Nephron (organoid): ENCODE results near the gene FXN.
A peak's percentile ranks its signal among the peaks of the same experiment; 100 is the strongest.
"Not testable (repeated sequence)": the region's sequence is repeated elsewhere in the genome, so short reads cannot be mapped to it uniquely, and the experiment has no call there.

ENCODE experiments used
- H3K27ac Mint-ChIP-seq, 3 experiments: 2 replicates each; pipeline ENCODE4 v1.8.0; 2020; ENCODE audit warnings: mixed read lengths in 3 of 3, mild to moderate bottlenecking in 2 of 3, moderate library complexity in 1 of 3
- H3K27me3 Mint-ChIP-seq: 2 replicates; pipeline ENCODE4 v1.8.0; 2021; ENCODE audit warnings: low read depth, mild to moderate bottlenecking, moderate library complexity, mixed read lengths
- H3K36me3 Mint-ChIP-seq: 2 replicates; pipeline ENCODE4 v1.8.0; 2020; ENCODE audit warnings: low read depth, mixed read lengths
- H3K4me1 Mint-ChIP-seq: 2 replicates; pipeline ENCODE4 v1.8.0; 2020; ENCODE audit warnings: mixed read lengths
- H3K4me3 Mint-ChIP-seq, 3 experiments: 2 replicates each; pipeline ENCODE4 v1.8.0; 2020; ENCODE audit warnings: mild to moderate bottlenecking in 3 of 3, mixed read lengths in 3 of 3, moderate library complexity in 2 of 3
- H3K9me3 Mint-ChIP-seq: 2 replicates; pipeline ENCODE4 v1.8.0; 2020; ENCODE audit warnings: mixed read lengths
- TF ChIP-seq, protein P1 (sequence below), 3 experiments: fragments of 200-600 bp; sonication (generic); IDR thresholded peaks; one replicate each; pipeline ENCODE4 v1.5.0; 2021; ENCODE audit warnings: antibody characterized with exemption in 3 of 3; ENCODE audit not compliant: unreplicated experiment in 3 of 3

Gene FXN

DNA sequence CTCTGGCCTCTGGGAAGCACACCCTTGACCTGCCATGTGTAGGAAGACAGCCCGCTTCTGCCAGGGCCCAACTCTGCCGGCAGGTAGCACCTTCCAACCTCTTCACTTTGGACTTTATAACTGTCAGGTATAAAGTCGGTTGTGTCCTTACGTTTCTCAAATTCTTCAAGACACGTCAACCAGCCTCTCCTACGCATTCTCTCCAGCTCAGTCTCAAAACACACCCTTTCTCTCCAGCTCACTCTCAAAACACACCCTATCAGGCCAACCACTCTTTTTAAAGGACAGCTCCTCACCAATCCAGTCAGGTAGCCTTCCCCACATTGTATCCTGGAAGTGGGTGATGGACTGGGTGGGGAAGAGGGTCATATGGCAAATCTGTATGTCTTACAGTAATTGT lies 13.5 kb downstream of the FXN start:
- Mint-ChIP-seq H3K9me3 (no peaks in the 10 kb centered on the region), H3K27me3 (peaks cover 2% of the 10 kb centered on the region), H3K36me3 (peaks cover 25% of the 10 kb centered on the region), H3K4me3 (no peak overlapping the region), H3K4me1 (peaks cover 4% of the 10 kb centered on the region), H3K27ac (peak overlapping the region in 1 of 3 experiments; percentile 27)
- TF ChIP-seq, protein P1, sequence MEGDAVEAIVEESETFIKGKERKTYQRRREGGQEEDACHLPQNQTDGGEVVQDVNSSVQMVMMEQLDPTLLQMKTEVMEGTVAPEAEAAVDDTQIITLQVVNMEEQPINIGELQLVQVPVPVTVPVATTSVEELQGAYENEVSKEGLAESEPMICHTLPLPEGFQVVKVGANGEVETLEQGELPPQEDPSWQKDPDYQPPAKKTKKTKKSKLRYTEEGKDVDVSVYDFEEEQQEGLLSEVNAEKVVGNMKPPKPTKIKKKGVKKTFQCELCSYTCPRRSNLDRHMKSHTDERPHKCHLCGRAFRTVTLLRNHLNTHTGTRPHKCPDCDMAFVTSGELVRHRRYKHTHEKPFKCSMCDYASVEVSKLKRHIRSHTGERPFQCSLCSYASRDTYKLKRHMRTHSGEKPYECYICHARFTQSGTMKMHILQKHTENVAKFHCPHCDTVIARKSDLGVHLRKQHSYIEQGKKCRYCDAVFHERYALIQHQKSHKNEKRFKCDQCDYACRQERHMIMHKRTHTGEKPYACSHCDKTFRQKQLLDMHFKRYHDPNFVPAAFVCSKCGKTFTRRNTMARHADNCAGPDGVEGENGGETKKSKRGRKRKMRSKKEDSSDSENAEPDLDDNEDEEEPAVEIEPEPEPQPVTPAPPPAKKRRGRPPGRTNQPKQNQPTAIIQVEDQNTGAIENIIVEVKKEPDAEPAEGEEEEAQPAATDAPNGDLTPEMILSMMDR (IDR thresholded peaks at IDR 0.05; ENCODE audit: unreplicated experiment in 3 of 3) = no peak

DNA sequence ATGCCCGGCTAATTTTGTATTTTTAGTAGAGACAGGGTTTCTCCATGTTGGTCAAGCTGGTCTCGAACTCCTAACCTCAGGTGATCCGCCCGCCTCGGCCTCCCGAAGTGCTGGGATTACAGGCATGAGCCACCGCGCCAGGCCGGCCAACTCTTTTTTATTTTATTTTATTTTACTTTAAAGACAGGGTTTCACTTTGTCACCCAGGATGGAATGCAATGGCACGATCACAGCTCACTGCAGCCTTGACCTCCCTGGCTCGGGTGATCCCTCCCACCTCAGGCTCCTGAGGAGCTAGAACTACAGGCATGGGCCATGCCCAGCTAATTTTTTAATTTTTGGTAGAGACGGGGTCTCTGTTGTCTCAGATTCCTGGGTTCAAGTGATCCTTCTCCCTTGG lies 15.4 kb downstream of the FXN start:
- H3K9me3 Mint-ChIP-seq, H3K4me3 Mint-ChIP-seq, H3K27ac Mint-ChIP-seq, H3K4me1 Mint-ChIP-seq, H3K27me3 Mint-ChIP-seq: not testable (repeated sequence)
- peaks cover 32% of the 10 kb centered on the region for H3K36me3 Mint-ChIP-seq

DNA sequence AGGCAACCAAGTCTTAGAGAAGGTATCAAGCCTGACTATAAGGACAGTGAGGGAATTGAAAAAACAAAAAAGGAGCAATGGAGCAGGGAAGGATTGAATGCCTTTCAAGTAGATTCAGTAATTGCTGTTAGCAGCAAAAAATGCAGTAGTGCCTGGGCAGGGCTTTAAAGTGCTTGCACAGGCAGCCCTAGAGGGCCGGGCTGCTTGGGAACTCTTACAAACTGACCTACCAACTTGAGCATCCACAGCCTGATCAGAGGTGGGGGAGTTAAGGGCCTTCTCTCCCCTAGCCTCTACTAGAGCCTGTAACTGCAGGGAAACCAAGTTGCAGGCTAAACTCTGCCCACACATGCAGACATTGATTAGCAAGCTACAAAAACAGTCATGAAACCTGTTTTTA lies 19.4 kb downstream of the FXN start:
- TF ChIP-seq, protein P1 (IDR thresholded peaks at IDR 0.05; ENCODE audit: unreplicated experiment in 3 of 3) = no peak
- Mint-ChIP-seq H3K4me3 (no peak overlapping the region), H3K36me3 (peaks cover 41% of the 10 kb centered on the region), H3K4me1 (no peaks in the 10 kb centered on the region), H3K9me3 (no peaks in the 10 kb centered on the region), H3K27ac (no peak overlapping the region), H3K27me3 (peaks cover 5% of the 10 kb centered on the region)

DNA sequence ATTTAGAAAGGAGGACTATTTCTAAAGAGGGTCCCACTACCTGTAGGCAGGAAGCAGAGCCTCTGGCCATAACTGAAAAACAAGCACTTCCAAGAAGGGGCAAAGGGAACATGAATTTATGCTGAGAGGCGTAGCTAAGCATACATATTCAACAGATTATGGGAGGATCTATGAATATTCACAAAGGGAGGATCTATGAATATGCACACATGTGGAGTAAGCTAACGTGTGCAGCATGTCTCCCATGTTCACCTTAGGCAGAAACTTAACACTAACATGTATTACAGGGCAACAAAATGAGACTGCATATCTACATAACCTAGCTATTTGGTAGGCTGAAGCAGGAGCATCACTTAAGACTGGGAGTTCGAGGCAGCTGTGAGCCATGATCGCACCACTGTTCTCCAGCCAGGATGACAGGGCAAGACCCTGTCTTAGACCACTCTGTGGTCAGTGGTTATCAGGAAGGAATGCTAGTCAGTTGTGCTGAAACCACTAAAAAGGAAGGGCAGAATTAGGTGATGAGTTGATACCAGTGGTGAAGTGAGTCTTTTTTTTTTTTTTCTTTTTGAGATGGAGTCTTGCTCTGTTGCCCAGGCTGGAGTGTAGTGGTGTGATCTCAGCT lies 20.8 kb downstream of the FXN start:
- Mint-ChIP-seq H3K4me3 (no peak overlapping the region), H3K27ac (no peak overlapping the region), H3K4me1 (no peaks in the 10 kb centered on the region), H3K27me3 (peaks cover 5% of the 10 kb centered on the region), H3K36me3 (peaks cover 49% of the 10 kb centered on the region), H3K9me3 (no peaks in the 10 kb centered on the region)
- TF ChIP-seq, protein P1 (IDR thresholded peaks at IDR 0.05; ENCODE audit: unreplicated experiment in 3 of 3) = no peak

DNA sequence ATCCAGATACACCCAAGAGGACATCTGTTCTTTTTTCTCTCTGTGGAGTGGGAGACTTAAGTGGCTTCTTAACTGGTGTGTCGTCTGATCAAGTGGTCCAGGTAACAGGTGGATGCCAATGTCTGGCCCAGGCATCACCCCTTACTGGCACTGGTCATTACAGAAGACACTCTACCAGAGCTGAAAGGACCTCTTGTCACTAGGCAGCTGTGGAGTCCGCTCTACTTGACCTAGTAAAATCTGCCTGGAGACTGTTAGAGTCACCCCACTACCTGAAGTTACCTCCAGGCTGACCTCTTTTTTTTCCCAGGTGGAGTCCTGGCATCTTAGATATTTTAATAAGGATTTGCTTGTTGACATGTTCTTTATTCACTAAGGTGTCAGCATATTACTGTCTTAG lies 22.5 kb downstream of the FXN start:
- TF ChIP-seq, protein P1 (IDR thresholded peaks at IDR 0.05; ENCODE audit: unreplicated experiment in 3 of 3) = no peak
- H3K4me3 Mint-ChIP-seq = no peak overlapping the region
- H3K4me1 Mint-ChIP-seq = no peaks in the 10 kb centered on the region
- H3K27me3 Mint-ChIP-seq = peaks cover 5% of the 10 kb centered on the region
- H3K27ac Mint-ChIP-seq = no peak overlapping the region
- H3K9me3 Mint-ChIP-seq = no peaks in the 10 kb centered on the region
- peaks cover 49% of the 10 kb centered on the region for H3K36me3 Mint-ChIP-seq

DNA sequence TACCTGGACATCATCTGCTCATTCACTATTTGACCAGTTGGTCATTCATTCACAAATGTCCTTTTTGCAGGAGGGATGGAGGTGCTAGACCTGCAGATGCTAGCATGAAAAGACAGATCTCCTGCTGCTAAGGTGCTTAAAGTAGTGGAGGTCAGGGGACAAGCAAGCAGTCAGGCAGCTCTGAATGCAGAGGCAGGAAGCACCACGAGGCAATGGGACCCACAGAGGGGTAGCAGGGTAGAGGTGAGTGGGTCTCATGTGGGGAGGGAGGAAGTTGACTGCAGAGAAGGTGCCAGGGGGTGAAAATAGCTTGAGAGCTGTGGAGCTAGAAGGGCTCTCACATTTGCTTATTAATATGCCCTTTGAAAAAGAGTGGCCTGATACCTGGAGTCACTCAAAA lies 25.2 kb downstream of the FXN start:
- no peak overlapping the region for H3K4me3 Mint-ChIP-seq
- H3K9me3 Mint-ChIP-seq = no peaks in the 10 kb centered on the region
- H3K4me1 Mint-ChIP-seq = no peaks in the 10 kb centered on the region
- peaks cover 51% of the 10 kb centered on the region for H3K36me3 Mint-ChIP-seq
- H3K27ac Mint-ChIP-seq = no peak overlapping the region
- TF ChIP-seq, protein P1 (IDR thresholded peaks at IDR 0.05; ENCODE audit: unreplicated experiment in 3 of 3) = no peak
- H3K27me3 Mint-ChIP-seq = no peaks in the 10 kb centered on the region
